VCaP (cell line): Measurements from ENCODE around the gene ORM1.

Experiments used
- H3K27ac ChIP-seq: fragments of 450-650 bp; 2 replicates; pipeline ENCODE4 v1.5.1; 2017
- CTCF ChIP-seq: fragments of 450-650 bp; conservative IDR thresholded peaks from 2 replicates; pipeline ENCODE4 v1.5.1; 2017; ENCODE audit warnings: mild to moderate bottlenecking, moderate library complexity

The ORM1 gene

GRCh38 chr9:114299286-114300152 is 23.4 kb upstream of the ORM1 start:
- TF ChIP-seq CTCF, result no peak
- no peak overlapping the region for H3K27ac ChIP-seq

- H3K27ac ChIP-seq, result no peak overlapping the region
- TF ChIP-seq CTCF, result no peak
Measured at GRCh38 chr9:114300153-114300845, 22.6 kb upstream of the ORM1 start.

- TF ChIP-seq CTCF, result no peak
- H3K27ac ChIP-seq, result no peak overlapping the region
Measured at GRCh38 chr9:114300846-114301797, 21.8 kb upstream of the ORM1 start.

- no peak for TF ChIP-seq CTCF
Measured at GRCh38 chr9:114301798-114302565, 20.9 kb upstream of the ORM1 start.

GRCh38 chr9:114302727-114303126 is 20.2 kb upstream of the ORM1 start:
- no peak for TF ChIP-seq CTCF
- no peak overlapping the region for H3K27ac ChIP-seq

More at GRCh38 chr9:114301798-114302565, 20.9 kb upstream of the ORM1 start:
- H3K27ac ChIP-seq, result no peak overlapping the region

- no peak for TF ChIP-seq CTCF
- no peak overlapping the region for H3K27ac ChIP-seq
Measured at GRCh38 chr9:114303571-114303970, 19.3 kb upstream of the ORM1 start.
